Neural cell (in vitro differentiated cells): ENCODE results near the gene SLC5A2. TPM values are rescaled to one million over a fixed set of nuclear protein-coding genes. Genes with fewer than 3 reads are reported as not detected.

Experiments
- H2AFZ ChIP-seq: fragments of 200-600, 300-800 bp; sonication (generic), shearing (Covaris generic); 2 replicates; pipeline ENCODE4 v1.6.0; 2014; ENCODE audit warnings: low read depth, mild to moderate bottlenecking, antibody characterized with exemption, low read length, moderate library complexity
- H3F3A ChIP-seq: fragments of 200-600 bp; shearing (Covaris generic); 2 replicates; pipeline ENCODE4 v1.6.1; 2016; ENCODE audit warnings: mild to moderate bottlenecking, moderate library complexity, mixed read lengths, antibody characterized with exemption, low read length; ENCODE audit not compliant: insufficient read depth, poor library complexity, severe bottlenecking
- H3K27ac ChIP-seq: fragments of 200-600, 300-800 bp; sonication (generic), shearing (Covaris generic); 2 replicates; pipeline ENCODE4 v1.5.1; 2014; ENCODE audit warnings: mild to moderate bottlenecking, low read length, moderate library complexity
- H3K27me3 ChIP-seq: fragments of 300-800, 200-600 bp; sonication (generic), shearing (Covaris generic); 2 replicates; pipeline ENCODE4 v1.6.0; 2014; ENCODE audit warnings: mild to moderate bottlenecking, low read depth, low read length, moderate library complexity; ENCODE audit not compliant: insufficient read depth
- H3K36me3 ChIP-seq: fragments of 300-800, 200-600 bp; sonication (generic), shearing (Covaris generic); 2 replicates; pipeline ENCODE4 v1.5.1; 2014; ENCODE audit warnings: mild to moderate bottlenecking, antibody characterized with exemption, low read length, moderate library complexity; ENCODE audit not compliant: insufficient read depth
- H3K4me2 ChIP-seq: fragments of 300-800, 200-600 bp; sonication (generic), shearing (Covaris generic); 2 replicates; pipeline ENCODE4 v1.6.0; 2014; ENCODE audit warnings: mild to moderate bottlenecking, low read length
- H3K4me3 ChIP-seq: fragments of 300-800, 200-600 bp; sonication (generic), shearing (Covaris generic); 2 replicates; pipeline ENCODE4 v1.5.1; 2014; ENCODE audit warnings: mild to moderate bottlenecking, low read length, moderate library complexity
- H3K79me2 ChIP-seq: fragments of 200-600 bp; shearing (Covaris generic); replicated peaks from 2 replicates; pipeline ENCODE4 v1.6.0; 2014; ENCODE audit warnings: mild to moderate bottlenecking, low read length, moderate library complexity; ENCODE audit not compliant: insufficient read depth
- H3K9ac ChIP-seq: fragments of 300-800, 200-600 bp; sonication (generic), shearing (Covaris generic); 2 replicates; pipeline ENCODE4 v1.6.1; 2016; ENCODE audit warnings: mild to moderate bottlenecking, low read length, mixed read lengths
- H3K9me2 ChIP-seq: fragments of 200-600 bp; shearing (Covaris generic); 2 replicates; pipeline ENCODE4 v1.6.1; 2016; ENCODE audit warnings: mild to moderate bottlenecking, low read length, mixed read lengths; ENCODE audit not compliant: insufficient read depth
- H3K9me3 ChIP-seq: fragments of 200-600, 300-800 bp; sonication (generic), shearing (Covaris generic); 2 replicates; pipeline ENCODE4 v1.6.1; 2016; ENCODE audit warnings: mild to moderate bottlenecking, mixed run types, low read length, moderate library complexity, mixed read lengths
- H4K20me1 ChIP-seq: fragments of 200-600 bp; shearing (Covaris generic); 2 replicates; pipeline ENCODE4 v1.6.1; 2016; ENCODE audit warnings: mild to moderate bottlenecking, mixed run types; ENCODE audit not compliant: insufficient read depth
- CTCF ChIP-seq: fragments of 450-650 bp; IDR thresholded peaks from 2 replicates; pipeline ENCODE4 v1.5.1; 2014; ENCODE audit warnings: antibody characterized with exemption, mild to moderate bottlenecking, moderate library complexity; ENCODE audit not compliant: poor library complexity, severe bottlenecking
- EP300 ChIP-seq: fragments of 450-650 bp; conservative IDR thresholded peaks from 2 replicates; pipeline ENCODE4 v1.6.1; 2014; ENCODE audit warnings: antibody characterized with exemption, mild to moderate bottlenecking, moderate library complexity; ENCODE audit not compliant: poor library complexity, severe bottlenecking
- EZH2 ChIP-seq: fragments of 200-600, 300-800 bp; shearing (Covaris generic), sonication (generic); IDR thresholded peaks from 2 replicates; pipeline ENCODE4 v1.6.1; 2014; ENCODE audit warnings: antibody characterized with exemption, low read length, borderline replicate concordance, mild to moderate bottlenecking; ENCODE audit not compliant: insufficient read depth, poor library complexity, severe bottlenecking
- MXI1 ChIP-seq: fragments of 450-650 bp; conservative IDR thresholded peaks from 2 replicates; pipeline ENCODE4 v1.6.1; 2014; ENCODE audit warnings: antibody characterized with exemption, mild to moderate bottlenecking; ENCODE audit not compliant: poor library complexity, severe bottlenecking
- POLR2AphosphoS5 ChIP-seq: IDR thresholded peaks from 2 replicates; pipeline ENCODE4 v1.6.1; 2012
- RAD21 ChIP-seq: fragments of 450-650 bp; conservative IDR thresholded peaks from 2 replicates; pipeline ENCODE4 v1.6.1; 2014; ENCODE audit warnings: antibody characterized with exemption, mild to moderate bottlenecking, moderate library complexity
- REST ChIP-seq: IDR thresholded peaks from 2 replicates; pipeline ENCODE4 v1.6.1; 2012; ENCODE audit warnings: borderline replicate concordance
- SMC3 ChIP-seq: fragments of 450-650 bp; conservative IDR thresholded peaks from 2 replicates; pipeline ENCODE4 v1.6.1; 2014; ENCODE audit warnings: antibody characterized with exemption, mild to moderate bottlenecking, moderate library complexity; ENCODE audit not compliant: poor library complexity
- TAF1 ChIP-seq: IDR thresholded peaks from 2 replicates; pipeline ENCODE4 v1.6.1; 2012; ENCODE audit warnings: low read depth
- polyA plus RNA-seq: library from polyadenylated mRNA; depleted of rRNA; stranded (reverse); fragments of >200 nt; gene quantifications from 2 replicates; pipeline ENCODE4 v1.2.3, GENCODE V29; 2014

The SLC5A2 gene
- polyA plus RNA-seq, 1 donor from 2014 or later = not detected

GRCh38 chr16:31501226-31501965 is 18.5 kb downstream of the SLC5A2 start:
- Histone ChIP-seq H4K20me1 (no peaks in the 10 kb centered on the region), H3K9me2 (no peaks in the 10 kb centered on the region), H3F3A (no peaks in the 10 kb centered on the region), H3K27me3 (no peaks in the 10 kb centered on the region), H3K4me2 (no peak overlapping the region), H3K9ac (no peak overlapping the region), H3K27ac (no peak overlapping the region), H3K9me3 (no peaks in the 10 kb centered on the region), H3K36me3 (no peaks in the 10 kb centered on the region), H2AFZ (no peak overlapping the region), H3K79me2 (no peaks in the 10 kb centered on the region), H3K4me3 (no peak overlapping the region)
- TF ChIP-seq SMC3 (no peak), MXI1 (no peak), EZH2 (no peak), POLR2AphosphoS5 (no peak), EP300 (no peak), REST (no peak)

GRCh38 chr16:31501966-31502348 is 19.0 kb downstream of the SLC5A2 start:
- H2AFZ ChIP-seq = no peak overlapping the region
- no peak overlapping the region for H3K4me2 ChIP-seq
- H3K9me3 ChIP-seq = no peaks in the 10 kb centered on the region
- H3K9ac ChIP-seq = no peak overlapping the region
- H3K4me3 ChIP-seq = no peak overlapping the region
- no peaks in the 10 kb centered on the region for H3K79me2 ChIP-seq
- H3K36me3 ChIP-seq = no peaks in the 10 kb centered on the region
- H3F3A ChIP-seq = no peaks in the 10 kb centered on the region
- no peaks in the 10 kb centered on the region for H4K20me1 ChIP-seq
- H3K27ac ChIP-seq = no peak overlapping the region
- TF ChIP-seq SMC3 (no peak), POLR2AphosphoS5 (no peak), CTCF (no peak), REST (no peak), RAD21 (no peak), TAF1 (no peak), EZH2 (no peak), EP300 (no peak), MXI1 (no peak)
- H3K9me2 ChIP-seq = no peaks in the 10 kb centered on the region
- H3K27me3 ChIP-seq = no peaks in the 10 kb centered on the region
